SK-N-MC (cell line): ENCODE results near the gene ZNF8.

ENCODE experiments used
- EZH2 ChIP-seq: fragments of 200-600 bp; sonication (generic); IDR thresholded peaks from one replicate; pipeline ENCODE4 v1.6.1; 2017; ENCODE audit warnings: antibody characterized with exemption
- POLR2AphosphoS5 ChIP-seq: IDR thresholded peaks from 2 replicates; pipeline ENCODE4 v1.6.1; 2012; ENCODE audit warnings: mild to moderate bottlenecking, low read depth, low read length, borderline replicate concordance

- no peak; the same call in 1 of the 2 replicates for TF ChIP-seq POLR2AphosphoS5
- TF ChIP-seq EZH2 = no peak
These were observed 16.5 kb upstream of the ZNF8 start for GRCh38 chr19:58261968-58262921.
